Inferior parietal cortex (tissue), 1 donor: Measurements from ENCODE around the gene STMN1.

ENCODE experiments used
- DNase-seq: peaks from one replicate; pipeline ENCODE4 v3.0.0-alpha.2; 2016; ENCODE audit errors: extremely low spot score

Gene STMN1

DNA sequence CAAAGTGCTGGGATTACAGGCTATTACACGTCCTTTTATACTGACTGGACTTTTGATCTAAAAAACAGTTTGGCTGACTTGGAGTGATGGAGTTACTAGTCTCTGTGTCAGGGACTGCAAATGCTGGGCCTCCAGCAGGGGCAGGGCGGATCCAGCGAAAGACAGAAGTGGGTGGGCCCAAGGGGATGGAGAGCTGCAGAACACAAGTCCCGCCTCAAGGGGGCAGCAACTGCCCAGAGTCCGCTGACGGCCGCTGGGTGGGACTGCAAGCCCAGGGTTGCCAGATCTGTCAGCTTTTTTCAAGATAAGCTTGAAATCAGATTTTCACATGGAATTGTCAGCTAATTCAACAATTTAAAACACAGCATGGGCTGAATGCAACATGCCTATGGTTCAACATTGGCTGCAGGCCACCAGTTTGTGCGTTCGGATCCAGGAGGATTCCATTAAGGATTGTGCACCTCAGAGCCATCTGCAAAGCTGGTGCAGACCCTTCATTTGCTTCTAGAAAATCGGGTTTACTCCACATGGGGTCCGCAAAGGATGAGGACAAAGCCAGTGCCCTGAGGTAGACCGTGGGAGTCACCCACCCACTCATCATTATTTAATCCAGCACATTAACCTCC lies 10.7 kb downstream of the STMN1 start:
- peak; percentile 96 for DNase-seq

DNA sequence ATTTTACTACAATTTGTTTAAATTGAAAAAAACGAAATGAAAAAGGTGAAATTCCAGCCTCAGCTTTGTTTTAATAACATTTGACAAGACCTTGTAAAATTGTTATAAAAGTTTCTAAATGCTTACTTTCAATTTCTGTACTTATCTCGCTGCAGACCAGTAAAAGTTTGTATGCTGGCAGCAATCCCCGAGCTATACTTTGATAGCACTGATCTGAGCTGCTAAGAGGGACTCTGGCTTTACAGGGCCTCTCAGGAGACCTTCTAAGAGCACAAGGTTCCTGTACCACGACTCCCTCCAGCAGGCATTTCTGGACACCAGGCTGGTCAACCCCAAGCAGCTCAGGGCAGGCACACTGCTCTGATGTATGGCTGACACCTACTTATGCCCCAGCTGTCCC lies 13.1 kb downstream of the STMN1 start:
- no peak for DNase-seq

DNA sequence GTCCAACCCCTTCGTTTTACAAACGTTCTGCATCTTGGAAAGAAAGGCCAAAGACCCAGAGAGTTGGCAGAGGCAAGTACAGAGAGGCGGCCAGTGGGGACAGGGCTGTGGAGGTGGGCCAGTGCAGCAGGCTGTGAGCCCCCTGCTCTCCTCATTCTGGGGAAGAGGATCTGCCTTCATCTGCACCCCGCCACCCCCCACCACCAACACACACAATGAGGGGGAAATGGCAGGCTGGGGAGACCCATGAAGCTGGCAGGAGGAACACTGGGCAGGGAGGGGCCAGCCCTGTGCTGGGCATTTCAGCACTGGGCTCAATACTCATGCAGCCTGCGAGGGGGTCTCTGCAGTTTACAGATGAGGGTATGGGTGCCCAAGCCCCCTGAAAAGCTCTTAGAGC lies 14.6 kb downstream of the STMN1 start:
- DNase-seq, result no peak

DNA sequence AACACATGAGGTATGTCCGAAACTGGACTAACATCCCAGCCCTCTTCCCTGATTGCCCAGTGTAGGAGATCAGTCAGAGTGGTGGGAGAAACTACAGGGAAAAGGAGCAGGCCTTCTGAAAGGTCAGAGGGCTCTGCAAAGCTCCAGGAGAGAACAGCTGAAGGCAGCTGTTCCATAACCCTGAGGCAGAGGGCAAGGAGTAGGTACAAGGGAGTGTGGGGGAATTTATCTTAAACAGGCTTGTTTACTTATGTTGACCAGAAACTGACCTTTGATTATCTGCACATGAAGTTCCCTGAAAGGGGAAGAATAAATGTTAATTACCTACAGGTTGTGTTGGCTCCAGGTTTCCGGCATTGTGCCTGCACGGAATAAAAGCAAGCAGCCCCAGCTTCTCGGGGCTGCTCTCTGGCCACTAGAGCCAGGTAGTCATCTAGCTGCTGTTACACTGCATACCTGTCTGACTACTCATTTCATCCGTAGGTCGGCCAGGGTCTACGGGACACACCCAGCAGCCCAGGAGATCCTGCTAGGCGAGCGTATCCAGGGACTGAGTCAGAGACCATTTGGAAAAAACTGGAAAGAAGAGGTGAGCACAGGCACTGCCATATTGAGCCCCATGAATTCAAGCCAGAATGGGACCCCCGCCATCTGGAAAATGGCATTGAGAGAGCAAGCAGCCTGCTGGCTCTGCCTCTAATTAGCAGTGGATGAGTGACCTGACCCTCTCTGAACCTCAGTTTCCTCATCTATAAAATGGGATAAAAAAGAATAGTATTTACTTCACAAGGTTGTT lies 15.8 kb downstream of the STMN1 start:
- DNase-seq, result no peak

DNA sequence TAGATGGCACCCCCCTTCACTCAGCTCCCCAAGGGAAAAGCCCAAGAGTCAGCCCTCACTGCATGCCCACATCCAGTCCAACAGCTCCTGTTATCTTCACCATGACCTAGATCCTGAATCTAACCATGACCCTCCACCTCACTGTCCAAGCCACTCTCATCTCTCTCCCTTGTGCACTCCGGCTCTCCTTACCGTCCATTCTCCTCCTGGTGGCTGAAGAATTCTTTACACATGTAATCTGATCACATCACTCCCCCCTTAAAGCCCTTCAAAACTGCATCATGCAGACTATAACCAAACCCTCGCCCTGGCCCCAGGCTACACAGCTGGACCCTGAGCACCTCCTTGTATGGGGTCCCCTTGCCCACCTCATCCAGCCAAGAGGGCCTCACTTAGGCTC lies 16.7 kb downstream of the STMN1 start:
- no peak for DNase-seq

DNA sequence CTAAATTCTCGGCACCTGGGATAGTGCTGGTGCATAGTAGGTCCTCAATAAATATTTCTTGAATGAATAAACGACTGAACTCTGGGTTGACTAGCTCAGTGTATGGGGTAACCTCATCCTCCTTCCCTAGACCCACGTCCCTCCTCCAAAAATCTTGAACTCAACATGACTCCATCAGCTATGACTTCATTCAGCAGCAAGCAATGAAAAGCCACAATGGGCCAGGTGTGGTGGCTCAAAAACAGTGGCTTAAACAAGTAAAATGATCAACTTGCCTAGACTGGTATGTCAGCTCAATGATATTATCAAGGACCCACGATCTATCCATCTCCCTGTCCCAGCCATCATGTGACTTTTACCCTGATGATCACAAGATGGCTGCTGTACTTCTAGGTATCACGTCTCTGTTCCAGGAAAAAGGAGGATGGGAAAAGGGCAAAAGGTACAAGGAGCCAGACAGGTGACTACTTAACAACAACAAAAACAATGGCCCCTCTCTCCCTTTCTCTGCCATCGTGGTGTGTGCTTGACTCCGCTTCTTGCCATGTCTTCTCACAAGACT lies 17.7 kb downstream of the STMN1 start:
- DNase-seq, result no peak

DNA sequence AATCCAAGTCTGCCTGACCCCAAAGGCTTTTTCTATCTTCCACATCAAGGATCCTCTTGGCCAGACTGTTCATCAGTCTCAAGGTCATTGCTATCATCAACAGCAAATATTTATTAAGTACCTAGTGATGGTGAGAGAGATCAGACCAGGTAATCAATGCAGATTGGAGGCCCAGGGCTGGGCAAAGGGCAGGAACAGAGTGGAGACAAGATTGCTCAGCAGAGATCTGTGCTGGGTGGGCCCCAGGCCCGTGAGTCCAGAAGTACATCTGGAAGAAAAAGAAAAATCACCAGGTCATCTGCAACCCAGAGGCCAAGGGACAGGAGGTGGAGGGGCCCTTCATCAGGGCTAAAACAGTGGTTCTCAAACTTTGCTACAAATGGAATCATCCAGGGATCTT lies 20.6 kb downstream of the STMN1 start:
- DNase-seq, result no peak

DNA sequence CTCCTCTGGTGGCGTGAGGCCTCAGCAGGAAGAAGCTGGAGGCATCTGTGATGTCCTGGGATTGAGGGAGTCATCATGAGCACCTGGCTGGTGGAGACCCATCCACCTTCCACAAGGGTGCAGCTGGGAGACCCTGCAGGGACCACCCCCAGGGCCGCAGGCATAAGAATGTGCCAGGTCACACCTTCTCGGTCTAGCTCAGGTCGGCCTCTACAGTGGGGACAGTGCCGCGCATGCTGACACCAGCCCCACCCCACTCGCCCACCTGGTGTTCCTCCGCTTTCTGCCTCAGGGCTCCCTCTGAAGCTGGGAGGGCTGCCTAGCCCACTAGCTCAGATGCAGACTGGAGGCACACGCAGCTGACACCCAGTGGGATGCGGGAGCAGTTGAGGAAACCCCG lies 25.0 kb downstream of the STMN1 start:
- DNase-seq, result no peak

DNA sequence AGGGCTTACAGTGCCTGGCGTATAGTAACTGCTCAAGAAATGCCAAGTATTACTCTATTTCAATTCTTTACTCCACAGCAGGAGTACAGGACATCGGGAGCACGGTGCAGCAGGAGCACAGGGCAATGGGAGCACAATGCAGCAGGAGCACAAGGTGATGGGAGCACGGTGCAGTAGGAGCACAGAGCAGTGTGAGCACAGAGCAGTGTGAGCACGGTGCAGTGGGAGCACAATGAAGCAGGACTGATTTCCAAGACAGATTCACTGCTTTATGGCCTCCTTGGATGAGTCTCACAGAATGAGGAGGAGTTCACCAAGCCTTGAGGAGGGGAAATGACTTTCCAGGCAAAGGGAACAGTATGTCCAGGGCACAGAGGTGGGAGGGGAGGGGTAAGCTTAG lies 25.7 kb downstream of the STMN1 start:
- DNase-seq, result no peak

DNA sequence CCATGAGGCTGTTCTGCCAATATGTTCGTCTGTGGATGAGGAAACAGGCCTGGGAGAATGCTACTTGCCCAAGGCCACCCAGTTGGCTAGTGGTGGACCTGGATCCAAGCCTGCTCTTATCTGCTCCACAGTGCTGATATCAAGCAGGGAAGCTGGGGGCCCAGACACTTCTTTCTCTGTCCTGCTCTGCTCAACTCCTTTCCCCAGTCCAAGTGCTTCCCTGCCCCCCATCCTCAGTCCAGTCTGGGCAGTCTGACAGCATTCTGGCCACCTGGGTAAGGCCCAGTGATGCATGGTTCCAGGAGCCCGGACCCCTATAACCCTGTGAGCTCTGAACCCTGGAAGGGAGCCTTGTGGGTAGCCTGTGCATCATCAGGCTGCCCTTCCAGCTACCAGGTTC lies 26.5 kb downstream of the STMN1 start:
- DNase-seq, result no peak

DNA sequence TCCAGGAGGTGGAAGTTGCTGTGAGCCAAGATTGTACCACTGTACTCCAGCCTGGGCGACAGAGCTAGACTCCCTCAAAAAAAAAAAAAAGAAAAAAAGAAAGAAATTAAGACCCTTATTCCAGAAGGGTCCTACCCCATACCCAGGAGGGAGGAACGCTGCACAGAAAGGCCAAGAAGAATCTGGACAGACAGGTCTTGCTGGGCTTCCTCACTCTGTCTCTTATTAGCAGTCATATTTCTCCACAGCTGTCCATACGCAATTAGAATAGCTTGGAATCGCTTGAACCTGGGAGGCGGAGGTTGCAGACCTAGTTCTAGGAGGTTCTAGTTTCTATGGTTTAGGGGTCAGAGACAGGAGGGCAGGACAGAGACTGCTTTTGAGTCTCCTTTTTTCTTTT lies 27.5 kb downstream of the STMN1 start:
- no peak for DNase-seq

DNA sequence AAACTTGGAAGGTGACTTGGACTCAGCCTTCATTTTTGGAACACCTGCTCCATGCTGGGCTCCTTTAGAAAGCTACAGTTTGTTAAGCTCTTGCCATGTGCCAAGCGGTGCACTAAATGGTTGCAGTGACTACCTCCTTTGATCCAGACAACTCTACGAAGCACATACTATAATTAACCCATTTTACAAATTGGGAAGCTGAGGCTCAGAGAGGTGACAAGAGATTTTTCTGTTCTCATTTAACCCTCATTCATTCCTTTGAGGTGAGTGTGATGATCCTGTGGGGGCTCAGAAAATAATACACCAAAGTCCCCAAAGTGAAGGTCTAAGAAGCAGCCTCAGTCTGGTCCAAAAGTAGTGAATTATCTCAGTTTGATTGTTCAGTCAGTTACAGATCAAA lies 29.1 kb downstream of the STMN1 start:
- no peak for DNase-seq

DNA sequence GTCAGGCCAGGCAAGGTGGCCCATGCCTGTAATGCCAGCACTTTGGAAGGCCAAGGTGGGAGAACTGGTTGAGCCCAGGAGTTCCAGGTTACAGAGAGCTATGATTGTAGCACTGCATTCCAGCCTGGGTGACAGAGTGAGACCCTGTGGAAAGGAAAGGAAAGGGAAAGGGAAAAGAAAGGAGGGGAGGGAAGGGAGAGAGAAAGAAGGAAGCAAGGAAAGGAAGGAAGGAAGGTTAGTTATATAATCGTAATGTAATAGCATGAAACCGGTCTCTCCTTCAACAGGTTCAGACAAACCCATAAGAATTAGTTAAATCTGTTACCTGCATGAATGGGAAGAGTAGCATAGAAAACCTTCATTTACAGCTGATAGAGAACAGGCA lies 29.5 kb downstream of the STMN1 start:
- no peak for DNase-seq

DNA sequence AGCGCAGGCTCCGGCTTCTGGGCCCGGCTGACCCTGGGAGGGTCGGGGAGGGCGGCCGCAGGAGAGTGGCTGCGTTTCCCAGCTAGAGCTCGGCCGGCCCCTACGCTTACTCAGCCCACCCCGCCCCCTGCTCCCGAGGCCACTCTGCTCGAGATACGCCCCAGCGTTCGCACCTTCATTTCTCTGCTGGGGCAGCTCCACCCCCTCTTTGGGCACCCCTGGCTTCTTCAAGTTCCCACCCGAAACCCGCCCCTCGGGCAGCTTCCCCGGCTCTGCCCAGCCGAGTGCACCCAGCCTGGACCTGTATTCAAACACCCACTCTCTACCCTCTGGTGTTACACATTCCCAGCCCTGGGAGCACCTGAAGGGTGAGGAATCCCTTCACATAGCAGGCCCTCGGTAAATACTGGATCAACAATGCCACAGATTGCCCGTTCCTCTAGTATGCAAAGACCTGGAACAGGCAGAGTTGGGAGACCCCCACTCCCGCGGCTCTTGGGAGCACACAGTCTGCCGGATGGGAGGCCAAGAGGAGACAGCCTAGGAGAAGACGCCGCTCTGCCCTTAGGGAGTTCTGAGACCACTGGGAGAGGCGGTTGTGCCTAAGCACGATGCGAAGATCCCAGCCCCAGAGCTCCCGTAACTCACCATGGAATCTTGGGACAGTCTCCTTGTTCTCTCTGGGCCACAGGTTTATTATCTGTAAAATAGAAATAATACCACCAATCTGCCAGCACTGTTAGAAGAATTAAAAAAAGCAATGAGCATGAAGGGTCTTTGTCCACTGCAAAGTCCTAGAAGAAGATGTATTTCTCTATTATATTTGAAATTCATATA lies 30.1 kb downstream of the STMN1 start:
- DNase-seq, result no peak

DNA sequence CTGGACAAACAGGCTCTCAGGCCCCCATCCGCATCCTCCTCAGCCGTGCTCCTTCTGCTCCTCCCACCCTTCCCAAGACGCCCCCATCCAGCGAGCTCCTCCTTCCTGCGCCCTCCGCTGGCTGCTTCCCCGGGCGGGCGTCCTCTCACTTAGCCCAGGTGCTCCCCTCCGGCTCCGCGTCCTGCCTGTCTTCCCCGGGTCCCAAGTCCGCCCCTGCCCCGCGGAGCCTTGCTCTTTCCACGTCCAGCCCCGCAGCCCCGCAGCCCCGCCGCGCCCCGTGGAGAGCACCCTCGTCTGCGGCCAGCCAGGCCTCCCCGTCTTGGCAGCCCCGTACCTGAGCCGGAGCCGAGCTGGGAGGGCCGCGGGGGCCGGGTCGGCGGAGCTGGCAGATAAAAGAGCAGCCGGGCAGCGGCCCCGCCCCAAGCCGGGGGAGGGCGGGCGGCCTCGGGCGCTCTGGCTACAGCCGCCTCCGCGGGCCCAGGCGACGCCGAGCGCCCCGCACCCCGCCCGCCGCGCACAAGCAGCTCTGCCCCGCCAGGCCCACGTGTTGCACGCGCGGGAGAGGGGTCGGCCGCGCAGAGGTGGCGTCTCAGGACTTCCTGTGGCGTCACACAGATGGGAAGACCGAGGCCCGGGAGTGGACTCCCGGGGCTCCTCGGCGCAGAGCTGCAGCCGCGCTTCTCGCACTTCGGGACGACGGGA lies 30.9 kb downstream of the STMN1 start, which contains the start of gene PAQR7:
TSS of gene PAQR7 (minus strand) at position 555 of the 702 bp plus-strand sequence. CDS start 11,869 bp downstream, outside the sequence.
- peak; percentile 73 for DNase-seq

DNA sequence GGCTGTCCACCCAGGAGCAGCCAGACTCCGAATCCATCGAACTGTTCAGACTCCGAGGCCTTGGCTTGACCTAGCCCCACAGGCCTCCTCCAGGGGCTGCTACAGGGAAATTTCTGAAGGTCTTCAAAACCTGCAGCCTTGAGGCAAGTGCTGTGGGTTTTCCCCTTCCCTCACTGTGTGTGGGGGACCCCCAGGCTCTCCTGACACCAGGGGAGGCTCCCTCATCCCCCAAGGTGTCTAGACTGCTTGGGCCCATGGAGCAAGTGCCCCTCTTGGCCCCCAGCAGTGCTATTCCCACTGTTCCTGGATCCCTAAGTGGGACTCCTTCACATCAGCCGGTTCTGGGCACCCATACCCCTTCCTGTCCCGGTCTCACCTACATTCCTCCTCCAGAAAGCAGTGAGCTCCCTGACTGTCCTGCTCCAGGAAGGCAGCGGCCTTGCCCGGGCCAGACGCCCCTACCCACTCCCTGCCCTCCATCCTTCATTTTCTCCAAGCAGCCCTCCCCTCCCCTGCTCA lies 31.5 kb downstream of the STMN1 start:
- DNase-seq, result no peak

DNA sequence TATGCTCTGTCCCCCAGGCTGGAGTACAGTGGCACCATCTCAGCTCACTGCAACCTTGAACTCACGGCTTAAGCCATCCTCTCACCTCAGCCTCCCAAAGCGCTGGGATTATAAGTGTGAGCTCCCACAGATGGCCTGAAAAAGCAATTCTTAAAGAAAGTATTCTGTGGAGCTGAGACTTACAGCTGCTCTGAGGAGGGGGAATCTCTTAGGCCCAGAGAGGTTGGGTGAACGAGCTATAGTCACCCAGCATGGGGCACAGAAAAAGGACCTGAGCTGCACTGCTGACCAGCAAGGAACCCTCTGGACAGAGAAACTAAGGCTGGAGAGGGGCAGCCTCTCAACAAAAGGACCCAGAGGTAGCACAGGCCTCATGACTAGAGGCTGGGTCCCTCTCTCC lies 32.0 kb downstream of the STMN1 start:
- no peak for DNase-seq

DNA sequence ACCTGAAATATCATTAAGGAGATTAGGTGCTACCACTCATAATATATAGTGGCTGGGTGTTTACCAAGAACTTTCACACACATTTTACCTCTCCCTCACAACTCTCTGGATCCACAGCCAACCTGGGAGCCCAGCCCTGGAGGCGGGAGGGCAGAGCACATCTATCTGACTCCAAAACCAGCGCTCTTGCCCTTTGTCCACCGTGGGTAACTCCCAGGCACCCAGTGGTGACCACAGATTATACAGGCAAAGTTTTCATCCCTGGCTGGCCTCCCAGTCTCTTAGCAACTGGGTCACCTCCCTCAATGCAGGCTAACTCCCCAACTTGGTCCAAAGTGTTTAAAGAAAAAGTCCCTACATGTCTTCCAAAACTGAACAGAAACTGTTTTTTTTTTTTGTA lies 33.1 kb downstream of the STMN1 start:
- no peak for DNase-seq

DNA sequence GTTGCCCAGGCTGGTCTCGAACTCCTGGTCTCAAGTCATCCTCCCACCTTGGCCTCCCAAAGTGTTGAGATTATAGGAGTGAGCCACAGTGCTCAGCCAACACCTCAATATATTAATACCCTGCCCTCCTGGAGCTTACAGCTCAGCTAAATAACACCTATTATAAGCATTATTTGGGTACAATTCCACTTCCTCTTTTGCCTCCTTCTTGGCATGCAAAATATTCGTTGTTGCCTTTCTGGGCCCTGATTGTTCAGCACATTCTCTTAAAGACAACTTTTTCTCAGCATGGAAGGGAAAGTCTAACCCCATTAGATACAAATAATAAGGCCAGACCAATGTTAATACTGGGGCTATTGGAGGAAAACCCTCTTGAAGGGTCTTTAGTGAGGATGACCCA lies 33.5 kb downstream of the STMN1 start:
- DNase-seq, result no peak

DNA sequence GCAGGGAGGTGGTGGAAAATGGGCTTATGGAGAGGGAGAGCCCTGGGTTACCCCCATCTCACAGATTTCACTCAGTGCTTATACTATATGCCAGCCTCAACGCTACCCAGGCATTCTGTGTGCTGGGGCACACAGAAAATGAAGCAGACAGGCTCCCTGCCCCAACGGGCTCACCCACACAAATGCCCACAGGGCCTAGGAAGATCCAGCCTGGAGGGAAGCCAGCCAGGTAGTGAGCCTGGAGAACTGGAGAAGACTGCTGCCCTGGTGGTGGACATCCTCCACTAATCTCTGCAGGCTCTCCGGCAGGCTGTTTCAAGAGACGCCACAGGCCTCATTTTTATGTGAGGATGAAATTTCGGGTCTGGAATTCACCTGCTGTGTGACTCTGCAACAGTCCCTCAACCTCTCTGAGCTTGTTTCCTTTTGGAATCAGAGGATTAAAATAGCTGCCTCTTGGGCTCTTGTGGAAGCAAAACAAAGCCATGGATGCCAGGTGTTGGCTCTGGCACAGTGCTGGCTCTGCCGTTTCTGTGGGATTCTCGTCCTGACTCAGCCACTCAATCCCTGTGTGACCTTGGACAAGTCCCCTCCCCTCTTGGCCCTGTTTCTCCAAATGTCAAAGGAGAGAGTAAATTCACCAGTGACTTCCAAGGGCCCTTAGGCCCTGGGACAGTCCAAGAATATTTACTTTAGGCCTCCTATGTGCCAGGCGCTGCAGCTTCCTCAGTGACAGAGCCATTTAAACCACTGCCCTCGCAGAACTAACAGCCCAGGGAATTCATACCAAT lies 34.3 kb downstream of the STMN1 start:
- no peak for DNase-seq
